ENCODE measurements around the gene DACH1. TPM values are rescaled to one million over a fixed set of nuclear protein-coding genes. Genes with fewer than 3 reads are reported as not detected.

Gene DACH1
- total and polyA plus RNA-seq, 9 of the 15 experiments (the other 6 are each of a cell fraction or from before 2014, with no cell fraction given): 0.04 to 0.07 (median 0.04) TPM; not detected in 2

DNA sequence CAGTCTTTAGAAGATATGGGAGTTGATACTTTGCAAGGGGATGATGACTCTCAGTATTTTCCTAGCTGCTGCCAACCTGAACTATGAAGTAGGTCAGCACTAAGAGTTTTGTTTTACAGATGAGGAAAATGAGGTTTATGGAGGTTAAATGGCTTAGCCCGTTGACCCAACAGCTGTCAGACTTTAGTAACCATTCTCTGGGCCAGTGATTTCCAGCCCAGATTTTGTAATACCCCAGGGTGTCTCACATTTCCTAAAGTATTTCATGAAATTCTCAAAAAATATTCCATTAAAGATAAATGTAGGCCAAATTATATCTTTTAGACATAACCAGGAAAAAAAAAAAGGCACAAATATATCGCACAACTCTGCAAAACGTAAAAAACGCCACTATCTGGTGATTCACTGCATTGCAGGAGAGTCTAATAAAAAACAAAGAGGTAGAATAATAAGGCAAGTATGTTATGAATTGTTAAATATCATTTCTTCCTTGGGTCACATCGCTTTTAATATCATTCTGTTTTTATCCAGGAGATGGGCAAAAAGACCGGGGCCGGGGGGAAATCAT lies 112.5 kb downstream of the DACH1 start:
- no peak for FAIRE-seq
- 0% methylated on average over 7 of the region's 7 CpGs for WGBS (ENCODE audit: insufficient coverage, low coverage, missing lambda C conversion rate)
- Histone ChIP-seq H4K20me1 (replicated peaks; ENCODE audit: control insufficient read depth, insufficient read depth, low read length) (no peaks in the 10 kb centered on the region), H3K27me3 (ENCODE audit: control insufficient read depth in 2 of 2, insufficient read depth in 2 of 2, low read length in 2 of 2) (no peaks in the 10 kb centered on the region), H3K9me3 (replicated peaks; ENCODE audit: control insufficient read depth, insufficient read depth, low read depth, low read length) (no peaks in the 10 kb centered on the region), H3K4me1 (replicated peaks in 1 of 2; ENCODE audit: control insufficient read depth in 2 of 2, insufficient read depth in 2 of 2, low read length in 2 of 2) (no peaks in the 10 kb centered on the region), H3K36me3 (ENCODE audit: control insufficient read depth, insufficient read depth, low read length) (no peaks in the 10 kb centered on the region), H3K79me2 (ENCODE audit: control insufficient read depth, insufficient read depth, low read length) (no peaks in the 10 kb centered on the region), H3K4me2 (ENCODE audit: insufficient read depth, low read length) (no peak overlapping the region), H3K4me3 (no peak overlapping the region), H3K27ac (ENCODE audit: extremely low read depth, low read depth, low read length) (no peak overlapping the region), H2AFZ (ENCODE audit: low read depth, low read length) (no peak overlapping the region), H3K9me1 (ENCODE audit: control insufficient read depth, insufficient read depth, low read length) (no peaks in the 10 kb centered on the region), H3K9ac (ENCODE audit: insufficient read depth in 1 of 2, low read depth in 2 of 2, low read length in 2 of 2) (no peak overlapping the region)
- TF ChIP-seq MTF1 (CRISPR knock-in tag; IDR thresholded peaks at IDR 0.05; ENCODE audit: borderline replicate concordance) (no peak), ZNF79 (CRISPR knock-in tag; IDR thresholded peaks at IDR 0.05; ENCODE audit: low read depth) (no peak), NFXL1 (CRISPR knock-in tag; IDR thresholded peaks at IDR 0.05) (no peak), ZNF140 (CRISPR knock-in tag; IDR thresholded peaks at IDR 0.05) (no peak)
- intact Hi-C loops (cut with micrococcal nuclease): no loop called here
- BruUV-seq (replicated peaks): no TSS peak
- ATAC-seq: no peak
- ChIA-PET POLR2A (no interaction called here), CTCF (ENCODE audit: low intra/inter-chr PET ratio) (no interaction called here)
- no peak for DNase-seq (ENCODE audit: extremely low read depth in 1 of 4, low spot score in 3 of 4)
- in situ Hi-C loops (cut with MboI): no loop called here

DNA sequence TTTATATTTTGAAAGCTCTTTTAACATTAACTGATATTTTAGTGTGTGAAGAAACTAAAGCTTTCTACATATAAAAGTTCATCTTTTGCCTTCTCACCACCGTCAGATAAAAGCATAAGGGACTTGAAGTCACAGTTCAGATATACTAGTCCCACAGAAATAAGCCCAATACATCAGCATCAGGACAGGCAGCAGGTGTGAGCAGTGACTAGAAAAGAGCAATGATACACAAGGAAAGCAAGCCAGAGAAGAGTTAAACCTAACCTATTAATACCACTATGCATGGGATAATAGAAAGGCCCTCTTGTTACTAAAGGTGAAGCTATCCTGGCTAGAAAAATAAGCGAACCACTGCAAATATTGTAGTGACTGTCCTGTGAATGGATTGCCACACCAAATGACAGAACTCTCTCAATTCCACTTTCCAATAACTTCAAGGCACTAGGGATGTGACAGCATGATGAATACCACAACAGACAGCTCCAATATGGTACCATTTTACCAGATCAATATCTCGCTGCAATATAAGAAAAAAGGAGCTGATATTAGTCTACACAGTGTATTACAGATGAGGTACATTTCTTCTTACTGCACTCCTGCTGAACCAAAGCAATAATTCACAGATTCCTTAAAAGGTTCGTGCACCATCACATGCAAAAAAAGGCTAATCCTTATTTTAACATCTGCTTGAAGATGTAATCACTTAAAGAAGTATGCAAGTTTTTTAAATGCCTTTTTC lies 114.1 kb downstream of the DACH1 start:
- no TSS peak for BruUV-seq (replicated peaks)
- no peaks in the 10 kb centered on the region for H3K27me3 ChIP-seq (ENCODE audit: control insufficient read depth in 2 of 2, insufficient read depth in 2 of 2, low read length in 2 of 2)
- no peak for ATAC-seq
- no peak overlapping the region for H3K9ac ChIP-seq (ENCODE audit: insufficient read depth in 1 of 2, low read depth in 2 of 2, low read length in 2 of 2)
- 0% methylated on average over 4 of the region's 4 CpGs for WGBS (ENCODE audit: insufficient coverage, low coverage, missing lambda C conversion rate)
- H3K36me3 ChIP-seq (ENCODE audit: control insufficient read depth, insufficient read depth, low read length): no peaks in the 10 kb centered on the region
- no peak overlapping the region for H3K4me2 ChIP-seq (ENCODE audit: insufficient read depth, low read length)
- intact Hi-C loops (cut with micrococcal nuclease): no loop called here
- no peaks in the 10 kb centered on the region for H3K79me2 ChIP-seq (ENCODE audit: control insufficient read depth, insufficient read depth, low read length)
- DNase-seq (ENCODE audit: extremely low read depth in 1 of 4, low spot score in 3 of 4): no peak
- H3K27ac ChIP-seq (ENCODE audit: extremely low read depth, low read depth, low read length): no peak overlapping the region
- no peak overlapping the region for H3K4me3 ChIP-seq
- H3K9me3 ChIP-seq (replicated peaks; ENCODE audit: control insufficient read depth, insufficient read depth, low read depth, low read length): no peaks in the 10 kb centered on the region
- in situ Hi-C loops (cut with MboI): no loop called here
- no peaks in the 10 kb centered on the region for H3K9me1 ChIP-seq (ENCODE audit: control insufficient read depth, insufficient read depth, low read length)
- ChIA-PET CTCF (ENCODE audit: low intra/inter-chr PET ratio) (no interaction called here), POLR2A (no interaction called here)
- H2AFZ ChIP-seq (ENCODE audit: low read depth, low read length): no peak overlapping the region
- H4K20me1 ChIP-seq (replicated peaks; ENCODE audit: control insufficient read depth, insufficient read depth, low read length): no peaks in the 10 kb centered on the region
- H3K4me1 ChIP-seq (replicated peaks in 1 of 2; ENCODE audit: control insufficient read depth in 2 of 2, insufficient read depth in 2 of 2, low read length in 2 of 2): no peaks in the 10 kb centered on the region
- TF ChIP-seq MECOM (CRISPR knock-in tag; IDR thresholded peaks at IDR 0.05): no peak
- no peak for TF ChIP-seq MIER1 (IDR thresholded peaks at IDR 0.05; ENCODE audit: low read depth)
- TF ChIP-seq FOXK1 (CRISPR knock-in tag; IDR thresholded peaks at IDR 0.05; ENCODE audit: borderline replicate concordance): no peak
- no peak for TF ChIP-seq ZNF57 (CRISPR knock-in tag; IDR thresholded peaks at IDR 0.05)
- FAIRE-seq: no peak

All from K562 (cell line).